HepG2 (cell line): ENCODE measurements around the gene CDKN1A. TPM values are rescaled to one million over a fixed set of nuclear protein-coding genes. Genes with fewer than 3 reads are reported as not detected.

ENCODE experiments used
- ATAC-seq: fragments of 200-7000 bp; cut with Tn5 transposase; 3 replicates; pipeline ENCODE4 v1.9.1; 2020; ENCODE audit warnings: mild to moderate bottlenecking, moderate library complexity
- BruUV-seq: library from RNA; stranded (reverse); fragments of 400-500 nt; replicated peaks from 2 replicates; lab custom pipeline; 2021; lab: Mats Ljungman, UMichigan
- CTCF ChIA-PET: fragments of 300-600 bp; formaldehyde crosslinking; extraction: SDS; loops from one replicate; lab custom pipeline; 2021; ENCODE audit warnings: low total read pairs, inconsistent platforms, low intra/inter-chr PET ratio; lab: Yijun Ruan, JAX
- POLR2A ChIA-PET: fragments of 350-600 bp; sonication (Branson Sonifier 250); formaldehyde crosslinking; loops from one replicate; lab custom pipeline; 2020; ENCODE audit warnings: antibody characterized with exemption, inconsistent platforms; lab: Yijun Ruan, JAX
- DNase-seq: peaks from one replicate; pipeline ENCODE4 v3.0.0-alpha.2; 2015; ENCODE audit warnings: low spot score
- FAIRE-seq: peaks from 3 replicates; lab custom pipeline; 2011; peaks lifted over from hg19 to GRCh38; lab: Jason Lieb, UNC
- H2AFZ ChIP-seq: one replicate; pipeline ENCODE4 v1.6.1; 2011; ENCODE audit warnings: low read length, inconsistent platforms
- H3K27ac ChIP-seq: fragments of 300-600 bp; 3 replicates; pipeline ENCODE4 v1.8.0; 2011; ENCODE audit warnings: mixed run types, mild to moderate bottlenecking, mixed read lengths, low read length, inconsistent platforms; ENCODE audit not compliant: insufficient read depth; ENCODE audit errors: extremely low read length
- H3K27me3 ChIP-seq, 2 experiments: fragments of 200-600 bp in 1 of 2; 2 replicates in 1 of 2; 3 replicates in 1 of 2; pipeline versions ENCODE4 v1.6.0 to v1.8.0; 2011; ENCODE audit warnings: low read length in 2 of 2, mild to moderate bottlenecking in 2 of 2, moderate library complexity in 2 of 2, inconsistent platforms in 1 of 2; ENCODE audit not compliant: insufficient read depth in 2 of 2, control insufficient read depth in 1 of 2
- H3K36me3 ChIP-seq, 2 experiments: fragments of 200-600 bp in 1 of 2; replicated peaks in 1 of 2; 2 replicates in 1 of 2; 3 replicates in 1 of 2; pipeline versions ENCODE4 v1.5.1 to v1.8.0; 2011; ENCODE audit warnings: low read length in 2 of 2, inconsistent platforms in 1 of 2; ENCODE audit not compliant: insufficient read depth in 2 of 2, control insufficient read depth in 1 of 2
- H3K4me1 ChIP-seq: 2 replicates; pipeline ENCODE4 v1.5.1; 2012; ENCODE audit warnings: low read length, inconsistent platforms; ENCODE audit not compliant: insufficient read depth
- H3K4me2 ChIP-seq: 2 replicates; pipeline ENCODE4 v1.6.0; 2011; ENCODE audit warnings: low read depth, low read length, inconsistent platforms
- H3K4me3 ChIP-seq, 3 experiments: fragments of 200-600 bp in 1 of 3; sonication (generic), shearing (Covaris generic) in 1 of 3; replicated peaks in 1 of 3; 2 replicates each; pipeline ENCODE4 v1.5.1; 2011 to 2016; ENCODE audit warnings: low read length in 3 of 3, inconsistent platforms in 2 of 3, low read depth in 2 of 3, mild to moderate bottlenecking in 2 of 3, control low read depth in 1 of 3, mixed read lengths in 1 of 3; ENCODE audit not compliant: insufficient read depth in 1 of 3
- H3K79me2 ChIP-seq: one replicate; pipeline ENCODE4 v1.6.1; 2011; ENCODE audit warnings: low read length, inconsistent platforms; ENCODE audit not compliant: insufficient read depth
- H3K9ac ChIP-seq: 2 replicates; pipeline ENCODE4 v1.6.0; 2011; ENCODE audit warnings: mild to moderate bottlenecking, low read depth, low read length, inconsistent platforms; ENCODE audit not compliant: insufficient read depth
- H3K9me3 ChIP-seq: 2 replicates; pipeline ENCODE4 v1.5.1; 2012; ENCODE audit warnings: mild to moderate bottlenecking, low read length
- H4K20me1 ChIP-seq: 2 replicates; pipeline ENCODE4 v1.6.0; 2011; ENCODE audit warnings: inconsistent platforms, mild to moderate bottlenecking, low read length, moderate library complexity; ENCODE audit not compliant: insufficient read depth
- MED1 ChIP-seq: sonication (generic); formaldehyde crosslinking; IDR thresholded peaks from 2 replicates; pipeline ENCODE4 v1.4.0; 2020; ENCODE audit warnings: missing genetic modification reagents
- RBAK ChIP-seq: sonication (generic); formaldehyde crosslinking; IDR thresholded peaks from 2 replicates; pipeline ENCODE4 v1.5.1; 2020; ENCODE audit warnings: mild to moderate bottlenecking, missing genetic modification reagents
- SAFB2 ChIP-seq: sonication (generic); formaldehyde crosslinking; IDR thresholded peaks from 2 replicates; pipeline ENCODE4 v1.5.1; 2020; ENCODE audit warnings: missing genetic modification reagents, low read depth, mild to moderate bottlenecking, borderline replicate concordance
- SOX6 ChIP-seq, 2 experiments: fragments of 450-650 bp in 1 of 2; sonication (generic) in 1 of 2; formaldehyde crosslinking in 1 of 2; IDR thresholded peaks; 2 replicates each; pipeline versions ENCODE4 v1.4.0 to v1.6.1; 2017 to 2020; ENCODE audit warnings: antibody characterized with exemption in 1 of 2, mild to moderate bottlenecking in 1 of 2, missing genetic modification reagents in 1 of 2
- ZNF3 ChIP-seq: IDR thresholded peaks from 2 replicates; pipeline ENCODE4 v1.7.0; 2017; ENCODE audit warnings: inconsistent platforms
- ZNF567 ChIP-seq: sonication (generic); formaldehyde crosslinking; IDR thresholded peaks from 2 replicates; pipeline ENCODE4 v1.8.1; 2023; ENCODE audit warnings: mild to moderate bottlenecking, missing genetic modification reagents, borderline replicate concordance
- ZNF577 ChIP-seq: sonication (generic); formaldehyde crosslinking; IDR thresholded peaks from 2 replicates; pipeline ENCODE4 v1.4.0; 2020; ENCODE audit warnings: mild to moderate bottlenecking, low read depth, missing genetic modification reagents, borderline replicate concordance
- ZNF678 ChIP-seq: sonication (generic); formaldehyde crosslinking; IDR thresholded peaks from 2 replicates; pipeline ENCODE4 v1.4.0; 2020; ENCODE audit warnings: mild to moderate bottlenecking, missing genetic modification reagents
- WGBS: methylation state at CpG from one replicate; pipeline ENCODE4 v1.1.6; 2017; ENCODE audit warnings: low lambda C conversion rate; 5-methylcytosine and 5-hydroxymethylcytosine counted together
- in situ Hi-C: cut with HindIII; loops from 2 replicates; pipeline ENCODE4 v1.10.0; 2017; ENCODE audit warnings: low pct_unique_long_range_greater_than_20kb; ENCODE audit not compliant: extremely low pct_ligation_motif_present
- intact Hi-C: fragments of 100-400 bp; cut with micrococcal nuclease; formaldehyde crosslinking; loops from one replicate; pipeline ENCODE4 v1.10.0; 2022; ENCODE audit not compliant: unreplicated experiment
- polyA plus RNA-seq, 8 experiments: library from polyadenylated mRNA; depleted of rRNA in 3 of 8; stranded (reverse) in 7 of 8; unstranded in 1 of 8; fragments of >200 nt; fragmentation: Illumina TruSeq in 4 of 8; extraction: Trizol in 4 of 8; gene quantifications; 2 replicates each; pipeline versions ENCODE4 v1.2.1 to v1.2.3, GENCODE V29; 2011 to 2016; ENCODE audit warnings: low read depth in 4 of 8, missing spikeins in 1 of 8, mixed read lengths in 1 of 8; ENCODE audit not compliant: insufficient read depth in 1 of 8
- total RNA-seq, 5 experiments: library from RNA; depleted of rRNA; stranded (reverse); fragments of >200 nt; fragmentation: Illumina TruSeq; extraction: Trizol; gene quantifications; 2 replicates each; pipeline ENCODE4 v1.2.3, GENCODE V29; 2016; ENCODE audit warnings: low read depth in 1 of 5
- TF ChIP-seq, protein P1 (sequence below): IDR thresholded peaks from 2 replicates; pipeline ENCODE4 v1.6.1; 2016; ENCODE audit warnings: mild to moderate bottlenecking, missing biosample characterization, missing genetic modification reagents
- TF ChIP-seq, protein P2 (sequence below): IDR thresholded peaks from 2 replicates; pipeline ENCODE4 v1.6.1; 2012; ENCODE audit warnings: inconsistent platforms

Gene CDKN1A
- total and polyA plus RNA-seq, 2 of the 13 experiments (the other 11 are each of a cell fraction or from before 2014, with no cell fraction given) = 60.7 to 92.1 TPM

DNA sequence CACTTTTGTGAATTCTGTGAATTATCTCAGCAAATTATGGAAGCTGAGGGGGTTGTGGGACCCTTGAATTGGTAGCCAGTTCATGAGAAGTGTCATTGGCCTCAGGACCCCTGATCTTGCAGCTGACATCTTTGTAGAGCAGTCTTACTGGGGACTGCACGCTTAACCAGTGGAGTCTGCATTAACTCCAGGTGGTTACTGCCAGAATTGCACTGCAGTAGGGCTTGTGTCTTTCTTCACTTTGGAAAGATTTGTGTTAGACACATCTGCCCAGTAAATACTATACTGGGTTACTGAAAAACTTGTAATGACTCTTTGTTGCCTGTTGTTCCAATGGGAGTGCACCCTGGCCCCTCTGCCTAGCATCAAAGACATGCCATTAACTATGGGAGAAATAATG is 21.2 kb upstream of the CDKN1A start:
- POLR2A ChIA-PET = interaction anchor here (1.7 kb wide), 1 partner anchor 21 kb away, joined by 4 read pairs; the partner anchor contains the start of gene CDKN1A
- intact Hi-C loops = no loop called here
- ATAC-seq (peak; percentile 75), DNase-seq (no peak), FAIRE-seq (peak; percentile 43)
- no peak overlapping the region for H3K9ac ChIP-seq
- in situ Hi-C loops = no loop called here
- H4K20me1 ChIP-seq = no peaks in the 10 kb centered on the region
- H2AFZ ChIP-seq = no peak overlapping the region
- CTCF ChIA-PET = interaction anchor here (0.7 kb wide), 1 partner anchor 68 kb away, joined by 4 read pairs; no protein-coding TSS in a partner anchor
- peaks cover 0 to 56% of the 10 kb centered on the region in 2 experiments; a peak in 4 of 5 replicates for H3K27me3 ChIP-seq
- H3K36me3 ChIP-seq = no peaks in the 10 kb centered on the region
- H3K4me1 ChIP-seq = peaks cover 21% of the 10 kb centered on the region
- H3K27ac ChIP-seq = no peak overlapping the region
- no TSS peak for BruUV-seq
- WGBS = 78% methylated on average over 1 of the region's 1 CpG
- no peak overlapping the region for H3K4me3 ChIP-seq
- no peaks in the 10 kb centered on the region for H3K9me3 ChIP-seq
- H3K4me2 ChIP-seq = no peak overlapping the region
- TF ChIP-seq ZNF577 (no peak), RBAK (CRISPR knock-in tag) (no peak), ZNF678 (CRISPR knock-in tag) (no peak), SOX6 (IDR thresholded peaks at IDR 0.05) (no peak), SOX6 (CRISPR knock-in tag; IDR thresholded peaks at IDR 0.05) (no peak), MED1 (CRISPR knock-in tag) (no peak), ZNF3 (CRISPR knock-in tag) (no peak), SAFB2 (CRISPR knock-in tag) (no peak), ZNF567 (CRISPR knock-in tag) (no peak)
- TF ChIP-seq, protein P1, sequence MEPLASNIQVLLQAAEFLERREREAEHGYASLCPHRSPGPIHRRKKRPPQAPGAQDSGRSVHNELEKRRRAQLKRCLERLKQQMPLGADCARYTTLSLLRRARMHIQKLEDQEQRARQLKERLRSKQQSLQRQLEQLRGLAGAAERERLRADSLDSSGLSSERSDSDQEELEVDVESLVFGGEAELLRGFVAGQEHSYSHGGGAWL (CRISPR knock-in tag) = no peak
- TF ChIP-seq, protein P2, sequence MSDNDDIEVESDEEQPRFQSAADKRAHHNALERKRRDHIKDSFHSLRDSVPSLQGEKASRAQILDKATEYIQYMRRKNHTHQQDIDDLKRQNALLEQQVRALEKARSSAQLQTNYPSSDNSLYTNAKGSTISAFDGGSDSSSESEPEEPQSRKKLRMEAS = no peak
- TF ChIP-seq, all 625 proteins: peak for 0
- H3K79me2 ChIP-seq = no peaks in the 10 kb centered on the region
